HG03571 (cell line): Measurements from ENCODE around the gene HSD17B7.
A peak's percentile ranks its signal among the peaks of the same experiment; 100 is the strongest.
"Not testable (repeated sequence)": the region's sequence is repeated elsewhere in the genome, so short reads cannot be mapped to it uniquely, and the experiment has no call there.

Experiments used
- ATAC-seq: cut with Tn5 transposase; IDR thresholded peaks from one replicate; pipeline ENCODE4 v1.9.1; 2021; ENCODE audit not compliant: unreplicated experiment

Gene HSD17B7

GRCh38 chr1:162807503-162807902 is 17.0 kb downstream of the HSD17B7 start:
- not testable (repeated sequence) for ATAC-seq

- ATAC-seq: not testable (repeated sequence)
Measured at GRCh38 chr1:162812357-162812756, 21.9 kb downstream of the HSD17B7 start.

DNA sequence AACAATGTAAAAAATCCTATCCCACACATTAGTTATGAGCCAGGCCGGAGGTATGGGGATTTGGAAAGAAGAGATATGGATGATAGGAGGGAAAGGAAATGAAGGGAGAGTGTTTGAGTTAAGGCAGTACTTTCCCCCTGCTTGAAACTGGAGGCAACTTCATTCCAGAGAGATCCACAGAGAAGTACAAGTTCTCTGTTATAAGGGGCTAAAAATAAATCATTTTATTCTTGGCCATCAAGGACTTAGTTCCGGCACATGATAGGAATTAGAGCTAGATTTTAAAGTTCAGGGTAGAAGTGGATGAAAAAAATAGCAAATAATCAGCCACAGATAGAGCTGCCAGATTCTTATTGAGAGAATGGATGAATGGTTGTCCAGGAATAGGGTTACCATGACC is 27.6 kb downstream of the HSD17B7 start:
- ATAC-seq: not testable (repeated sequence)

DNA sequence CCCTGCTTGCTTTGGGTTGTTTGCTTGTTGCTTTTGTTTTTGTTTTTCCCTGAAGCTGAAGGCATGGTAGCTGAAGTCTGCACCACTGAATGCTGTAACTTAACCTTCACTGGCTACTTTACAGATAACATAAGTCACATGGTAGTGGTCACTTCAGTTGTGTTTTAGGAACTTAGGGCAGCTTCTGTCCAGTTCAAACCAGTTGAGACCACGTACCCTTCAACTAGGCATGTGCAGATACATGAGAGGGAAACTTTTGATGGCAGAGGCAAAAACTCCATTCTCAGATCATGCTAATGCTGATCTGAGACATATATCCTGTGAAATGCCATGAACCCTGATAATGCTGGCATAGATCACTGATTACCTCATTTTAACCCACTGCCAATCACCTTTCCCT is 28.2 kb downstream of the HSD17B7 start:
- ATAC-seq: not testable (repeated sequence)

DNA sequence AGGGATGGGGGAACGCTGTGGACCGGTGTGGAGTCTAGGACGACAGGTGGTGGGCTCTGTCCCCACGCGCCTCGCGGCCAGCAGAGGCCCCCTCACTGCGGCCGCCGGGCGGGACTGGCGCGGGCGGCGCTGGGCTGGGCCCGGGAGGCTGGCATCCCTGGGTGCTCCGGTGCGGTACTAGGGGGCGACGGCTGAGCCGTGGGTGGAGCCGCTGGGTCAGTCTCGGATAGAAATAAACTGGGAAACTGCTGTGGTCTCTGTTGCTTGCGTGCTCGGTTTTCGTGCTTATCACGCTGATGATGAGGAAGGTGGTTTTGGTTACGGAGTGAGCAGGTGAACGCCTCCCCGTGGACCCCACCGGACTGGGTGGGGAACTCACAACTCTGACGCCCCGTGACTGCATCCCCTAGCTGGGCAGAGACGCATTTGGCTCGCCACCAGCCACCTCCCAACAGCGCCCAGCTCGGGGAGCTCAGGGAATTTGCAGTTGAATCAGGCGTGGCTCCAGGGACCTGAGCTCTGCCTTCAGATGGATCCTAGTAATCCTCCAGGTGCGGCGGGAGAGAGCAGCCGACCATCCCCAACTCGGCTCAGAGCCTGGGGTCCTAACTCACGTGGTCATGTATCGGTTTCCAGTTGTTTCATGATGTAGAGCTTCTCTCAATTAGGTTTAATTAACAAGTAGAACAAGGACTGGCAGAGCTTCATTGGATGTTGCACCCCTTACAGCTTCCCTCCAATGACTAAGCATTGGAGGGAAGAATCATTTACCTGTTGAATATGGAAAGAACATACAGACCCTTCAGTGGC is 32.1 kb downstream of the HSD17B7 start:
- ATAC-seq: no peak

DNA sequence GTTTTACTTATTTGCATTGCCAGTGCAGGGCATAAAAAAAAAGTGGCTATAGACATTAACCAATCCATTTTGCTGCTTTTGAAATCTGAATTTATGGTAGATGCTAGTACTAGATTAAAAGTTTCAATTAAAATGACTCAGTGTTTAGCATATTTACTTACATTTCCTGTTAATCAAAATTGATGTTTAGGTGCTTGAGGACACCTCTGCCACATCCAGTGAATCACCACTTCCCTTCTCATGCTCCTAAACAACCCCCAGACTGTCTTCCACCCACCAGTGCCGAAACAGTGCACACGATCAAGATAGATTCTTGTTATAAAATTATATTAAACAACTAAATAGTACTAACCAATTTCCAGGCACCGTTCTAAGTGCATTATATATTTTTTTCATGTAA is 32.7 kb downstream of the HSD17B7 start:
- no peak for ATAC-seq

DNA sequence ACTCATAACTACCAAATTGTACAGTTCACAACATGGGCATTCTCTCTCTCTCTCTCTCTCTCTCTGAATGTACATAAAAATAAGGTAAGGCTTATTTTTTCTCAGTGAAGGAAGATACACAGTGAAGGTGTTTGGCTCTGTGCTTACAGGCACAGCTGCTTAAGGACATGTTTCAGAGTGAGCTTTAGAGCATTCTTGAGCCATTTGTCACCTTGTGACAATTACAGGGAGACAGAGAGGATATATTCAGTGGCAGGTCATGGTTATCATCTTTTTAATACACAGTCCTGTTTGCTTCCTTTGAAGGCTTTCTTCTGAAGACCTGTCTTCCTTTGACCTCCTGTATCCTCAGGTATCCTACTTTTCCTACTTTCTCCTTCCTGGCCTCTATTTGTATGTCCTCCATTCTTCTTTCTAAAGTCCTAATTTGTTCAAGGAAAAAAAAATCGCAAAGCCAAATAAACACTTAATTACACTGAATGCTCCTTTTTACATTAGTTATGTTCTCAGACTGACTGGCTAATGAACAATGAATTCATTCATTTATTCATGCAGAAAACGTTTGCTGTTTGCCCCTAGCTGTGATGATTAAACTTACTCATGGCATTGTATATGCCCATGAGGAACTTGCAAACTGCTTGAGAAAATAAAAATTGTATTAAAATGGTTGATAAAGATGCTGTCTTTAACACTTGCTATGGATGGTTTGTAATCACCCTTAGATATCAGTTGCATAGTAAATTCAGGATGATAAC is 33.4 kb downstream of the HSD17B7 start:
- ATAC-seq: no peak

DNA sequence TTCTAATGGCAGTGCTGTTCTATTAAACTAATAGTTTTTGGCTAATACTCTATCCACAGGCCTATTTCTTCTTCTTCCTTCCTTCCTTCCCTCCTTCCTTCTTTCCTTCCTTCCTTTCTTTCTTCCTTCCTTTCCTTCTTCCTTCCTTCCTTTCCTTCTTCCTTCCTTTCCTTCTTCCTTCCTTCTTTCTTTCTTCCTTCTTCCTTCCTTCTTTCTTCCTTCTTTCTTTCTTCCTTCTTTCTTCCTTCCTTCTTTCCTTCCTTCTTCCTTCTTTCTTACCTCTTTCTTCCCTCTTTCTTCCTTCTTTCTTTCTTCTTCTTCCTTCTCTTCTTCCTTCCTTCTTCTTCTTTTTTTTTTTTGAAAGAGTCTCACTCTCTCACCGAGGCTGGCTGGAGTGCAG is 38.8 kb downstream of the HSD17B7 start:
- no peak for ATAC-seq

GRCh38 chr1:162832470-162832869 is 42.0 kb downstream of the HSD17B7 start:
- no peak for ATAC-seq

GRCh38 chr1:162835157-162835899 is 44.8 kb downstream of the HSD17B7 start:
- no peak for ATAC-seq

GRCh38 chr1:162838863-162839262 is 48.4 kb downstream of the HSD17B7 start:
- no peak for ATAC-seq

GRCh38 chr1:162840250-162840839 is 49.8 kb downstream of the HSD17B7 start:
- no peak for ATAC-seq

DNA sequence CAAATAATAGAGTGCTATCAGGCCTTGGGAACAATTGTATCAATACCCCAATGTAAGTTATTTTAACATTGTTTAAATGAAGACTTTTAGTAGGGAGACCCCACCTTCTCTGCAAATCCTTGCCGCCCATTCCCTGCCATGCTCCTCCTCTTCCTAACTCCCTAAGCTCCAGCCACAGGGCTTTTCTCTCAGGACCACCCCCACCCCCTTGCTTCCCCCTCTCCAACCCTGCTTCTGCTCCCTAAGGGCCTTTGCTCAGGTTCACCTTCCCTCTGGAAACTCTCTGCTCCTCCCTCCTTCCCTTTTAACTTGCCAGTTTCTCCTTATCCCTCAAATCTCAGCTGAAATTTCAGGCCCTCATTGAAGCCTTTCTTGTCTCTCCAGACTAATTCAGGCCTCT is 53.7 kb downstream of the HSD17B7 start:
- ATAC-seq: no peak

- ATAC-seq: no peak
Measured at GRCh38 chr1:162846256-162847212, 56.0 kb downstream of the HSD17B7 start.

- peak; percentile 59 for ATAC-seq
Measured at GRCh38 chr1:162847839-162848453, 57.4 kb downstream of the HSD17B7 start.

GRCh38 chr1:162849711-162850110 is 59.2 kb downstream of the HSD17B7 start:
- no peak for ATAC-seq

DNA sequence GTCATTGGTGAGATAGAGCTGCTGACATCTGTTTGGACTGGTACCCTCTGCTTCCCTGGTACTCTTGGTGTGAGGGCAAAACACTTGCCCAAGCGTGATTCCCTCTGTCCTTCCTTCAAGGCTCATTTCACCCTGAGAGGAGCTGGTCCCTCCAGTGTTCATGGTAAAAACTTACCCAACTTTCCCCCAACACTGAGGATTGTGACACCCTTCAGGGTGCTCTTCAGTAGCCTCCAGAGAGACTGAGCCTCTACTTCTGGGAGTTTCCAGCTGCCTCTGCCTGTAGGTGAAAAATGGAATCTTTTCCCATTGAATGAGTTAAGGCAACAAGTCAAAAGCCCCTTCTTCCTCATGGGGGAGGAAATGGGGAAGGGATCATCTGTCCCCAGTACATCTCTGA is 60.8 kb downstream of the HSD17B7 start:
- ATAC-seq: no peak

DNA sequence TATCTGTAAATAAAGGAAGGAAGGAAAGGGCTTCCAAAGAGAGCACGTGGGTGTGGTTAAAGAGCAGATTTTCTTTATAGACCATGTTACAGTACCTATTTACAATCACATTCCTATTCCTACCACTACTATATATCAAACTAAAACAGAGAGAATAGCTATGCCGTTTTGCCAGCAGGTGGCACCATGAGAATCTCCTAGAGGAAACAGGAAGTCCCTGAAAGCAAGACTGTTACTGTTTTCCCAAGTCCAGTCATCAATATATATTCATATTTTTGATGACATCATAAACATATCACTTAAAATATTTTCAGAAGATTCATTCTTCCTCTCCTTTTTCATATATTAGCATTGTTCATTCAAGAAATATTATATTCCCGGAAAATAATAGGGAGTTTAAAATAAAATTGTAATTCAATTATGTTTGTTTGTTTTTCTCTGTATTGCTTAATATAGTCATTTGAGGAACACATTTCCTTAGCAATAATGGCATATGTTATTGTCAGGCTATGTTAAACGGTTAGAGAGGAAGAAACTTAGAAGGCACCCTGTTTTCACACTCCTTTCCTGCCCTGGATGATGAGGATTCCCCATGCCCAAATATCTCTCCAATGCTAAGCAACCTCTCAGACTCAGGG is 63.9 kb downstream of the HSD17B7 start:
- peak; percentile 84 for ATAC-seq

GRCh38 chr1:162855461-162856150 is 65.1 kb downstream of the HSD17B7 start:
- no peak for ATAC-seq
